ENCODE results near the gene TRPM6.

The TRPM6 gene

GRCh38 chr9:74772121-74772520 is 115.6 kb downstream of the TRPM6 start:
- no peak for DNase-seq

- no peak for DNase-seq
Observed at GRCh38 chr9:74771672-74772071, 116.0 kb downstream of the TRPM6 start.

- DNase-seq, result no peak
Observed at GRCh38 chr9:74771262-74771585, 116.5 kb downstream of the TRPM6 start.

- peak; percentile 67 for DNase-seq
Observed at GRCh38 chr9:74770508-74771261, 117.0 kb downstream of the TRPM6 start.

- DNase-seq, result no peak
Observed at GRCh38 chr9:74765481-74765971, 122.2 kb downstream of the TRPM6 start.

GRCh38 chr9:74762950-74763349 is 124.8 kb downstream of the TRPM6 start:
- no peak for DNase-seq

GRCh38 chr9:74760031-74760700 is 127.6 kb downstream of the TRPM6 start:
- no peak for DNase-seq

GRCh38 chr9:74755999-74756398 is 131.7 kb downstream of the TRPM6 start:
- no peak for DNase-seq

- DNase-seq, result no peak
Observed at GRCh38 chr9:74755355-74755754, 132.4 kb downstream of the TRPM6 start.

GRCh38 chr9:74753650-74754049 is 134.1 kb downstream of the TRPM6 start:
- no peak for DNase-seq

GRCh38 chr9:74748966-74749365 is 138.8 kb downstream of the TRPM6 start:
- no peak for DNase-seq

GRCh38 chr9:74742792-74743730 is 144.7 kb downstream of the TRPM6 start:
- peak; percentile 55 for DNase-seq

- DNase-seq, result no peak
Observed at GRCh38 chr9:74742191-74742790, 145.4 kb downstream of the TRPM6 start.

- no peak for DNase-seq
Observed at GRCh38 chr9:74736646-74737045, 151.1 kb downstream of the TRPM6 start.

- DNase-seq, result no peak
Observed at GRCh38 chr9:74735761-74736160, 152.0 kb downstream of the TRPM6 start.

- DNase-seq, result no peak
Observed at GRCh38 chr9:74729136-74729695, 158.5 kb downstream of the TRPM6 start.

GRCh38 chr9:74728176-74728575 is 159.5 kb downstream of the TRPM6 start:
- DNase-seq, result no peak

GRCh38 chr9:74726581-74726980 is 161.1 kb downstream of the TRPM6 start:
- DNase-seq, result no peak

- no peak for DNase-seq
Observed at GRCh38 chr9:74724317-74724716, 163.4 kb downstream of the TRPM6 start.

- no peak for DNase-seq
Observed at GRCh38 chr9:74721696-74722660, 165.7 kb downstream of the TRPM6 start.

- DNase-seq, result no peak
Observed at GRCh38 chr9:74719306-74719705, 168.4 kb downstream of the TRPM6 start.
